HG03558 (cell line): ENCODE measurements around the gene CBX4.
A peak's percentile ranks its signal among the peaks of the same experiment; 100 is the strongest.

Source experiments
- ATAC-seq: cut with Tn5 transposase; IDR thresholded peaks from one replicate; pipeline ENCODE4 v1.9.1; 2021; ENCODE audit warnings: moderate number of reproducible peaks; ENCODE audit not compliant: unreplicated experiment; ENCODE audit errors: extremely low read depth

The CBX4 gene

DNA sequence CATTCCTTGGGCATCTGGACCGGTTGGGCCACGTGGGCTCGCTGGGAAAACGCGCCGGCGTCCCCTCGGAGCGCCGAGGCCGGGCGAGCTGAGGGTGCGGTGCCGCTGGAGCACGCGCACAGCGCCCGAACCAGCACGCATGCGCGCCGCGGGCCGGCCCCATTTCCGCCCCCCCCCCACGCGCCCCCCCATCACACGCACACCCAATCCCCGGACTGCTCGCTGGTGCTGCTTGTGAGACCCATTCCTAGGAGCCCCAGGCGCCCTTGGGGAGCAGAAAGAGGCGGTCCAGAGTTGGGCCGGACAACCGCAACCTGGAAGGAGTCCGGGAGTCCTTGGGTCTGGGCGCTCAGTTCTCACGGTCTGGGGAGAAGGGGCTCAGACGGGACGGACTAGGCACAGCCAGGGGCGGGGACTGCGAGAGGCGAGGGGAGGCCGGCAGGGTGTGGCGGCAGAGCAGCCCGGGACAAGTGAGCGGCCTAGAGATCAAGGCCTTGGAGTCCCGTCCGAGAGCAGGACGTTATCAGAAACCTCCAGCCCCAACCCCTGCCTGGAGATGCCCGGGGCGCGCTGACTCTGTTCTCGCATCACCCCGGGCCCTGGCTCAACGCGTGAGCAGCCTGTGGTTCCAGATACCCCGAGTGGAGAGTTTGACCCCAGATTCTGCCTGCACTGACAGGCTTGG lies 36.4 kb downstream of the CBX4 start:
- no peak for ATAC-seq

DNA sequence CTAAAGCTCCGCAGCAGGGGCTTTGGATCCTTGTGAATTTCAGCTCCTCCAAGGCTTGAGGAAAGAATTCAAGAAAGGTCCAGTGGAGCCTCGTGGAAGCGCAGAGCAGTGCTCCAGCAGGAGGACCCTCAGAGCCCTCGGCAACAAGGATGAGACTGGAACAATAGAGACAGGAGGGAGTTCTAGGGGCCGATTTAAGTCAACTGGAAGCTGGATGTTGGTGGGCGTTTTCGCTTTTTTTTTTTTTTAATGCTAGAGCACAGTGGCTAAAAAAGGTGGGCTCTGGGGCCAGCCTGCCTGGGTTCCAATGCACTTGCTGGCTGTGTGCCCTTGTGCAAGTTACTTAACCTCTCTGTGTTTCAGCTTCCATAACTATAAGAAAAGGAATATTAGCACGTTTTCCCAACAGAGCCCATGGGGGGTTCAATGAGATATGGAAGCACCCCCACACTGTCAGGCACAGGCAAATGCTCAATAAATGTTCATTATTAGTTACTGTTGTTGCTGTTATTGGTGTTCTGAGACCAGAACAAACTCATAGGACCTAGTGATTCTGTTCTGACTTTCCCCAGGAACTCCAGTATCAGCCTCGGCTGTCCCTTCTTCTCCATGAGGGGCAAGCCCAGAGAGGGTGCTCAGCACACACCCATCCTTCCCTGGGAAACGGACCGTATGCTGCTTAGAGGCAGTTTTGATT lies 37.1 kb downstream of the CBX4 start:
- ATAC-seq: no peak

DNA sequence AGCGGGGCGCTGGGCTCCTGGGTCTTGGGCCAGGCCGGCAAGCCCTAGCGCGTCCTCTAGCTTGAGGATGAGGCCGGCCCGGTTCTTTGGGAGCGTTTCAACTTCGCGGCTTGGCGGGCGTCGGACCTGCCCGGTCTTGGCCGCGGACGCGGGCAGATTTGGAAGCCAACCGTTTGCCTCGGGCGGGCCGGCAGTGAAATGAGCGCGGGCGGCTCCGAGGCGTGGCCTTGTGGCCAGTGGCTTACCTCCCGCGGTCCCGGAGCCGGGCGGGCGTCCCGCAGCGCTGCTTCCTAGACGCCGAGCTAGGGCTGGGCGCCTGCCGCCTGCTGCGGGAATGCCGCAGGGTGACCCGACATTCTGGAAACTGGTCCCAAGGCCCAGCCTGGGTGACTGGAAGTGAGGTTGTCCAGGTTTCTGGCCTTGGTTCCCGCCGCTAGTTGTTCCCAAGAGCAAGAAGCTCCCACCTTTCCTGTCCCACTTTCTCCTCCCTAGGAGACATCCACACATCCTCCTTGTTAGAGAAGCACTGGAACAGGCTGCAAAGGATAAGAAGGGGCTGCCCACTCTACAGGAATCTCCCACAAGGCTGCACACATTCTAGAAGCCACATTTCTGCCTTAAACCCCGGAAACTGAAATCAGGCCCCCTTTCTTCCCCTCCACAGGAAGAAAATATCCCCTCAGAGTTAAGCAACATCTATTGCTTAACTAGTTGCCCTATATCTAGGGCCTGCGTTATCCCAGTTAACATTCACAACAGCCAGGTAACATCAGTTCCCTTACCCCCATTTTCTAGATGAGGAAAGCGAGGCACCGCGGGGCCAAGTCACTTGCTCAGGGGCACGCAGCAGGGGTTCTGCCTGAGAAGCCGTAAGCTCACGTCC lies 37.8 kb downstream of the CBX4 start:
- no peak for ATAC-seq

DNA sequence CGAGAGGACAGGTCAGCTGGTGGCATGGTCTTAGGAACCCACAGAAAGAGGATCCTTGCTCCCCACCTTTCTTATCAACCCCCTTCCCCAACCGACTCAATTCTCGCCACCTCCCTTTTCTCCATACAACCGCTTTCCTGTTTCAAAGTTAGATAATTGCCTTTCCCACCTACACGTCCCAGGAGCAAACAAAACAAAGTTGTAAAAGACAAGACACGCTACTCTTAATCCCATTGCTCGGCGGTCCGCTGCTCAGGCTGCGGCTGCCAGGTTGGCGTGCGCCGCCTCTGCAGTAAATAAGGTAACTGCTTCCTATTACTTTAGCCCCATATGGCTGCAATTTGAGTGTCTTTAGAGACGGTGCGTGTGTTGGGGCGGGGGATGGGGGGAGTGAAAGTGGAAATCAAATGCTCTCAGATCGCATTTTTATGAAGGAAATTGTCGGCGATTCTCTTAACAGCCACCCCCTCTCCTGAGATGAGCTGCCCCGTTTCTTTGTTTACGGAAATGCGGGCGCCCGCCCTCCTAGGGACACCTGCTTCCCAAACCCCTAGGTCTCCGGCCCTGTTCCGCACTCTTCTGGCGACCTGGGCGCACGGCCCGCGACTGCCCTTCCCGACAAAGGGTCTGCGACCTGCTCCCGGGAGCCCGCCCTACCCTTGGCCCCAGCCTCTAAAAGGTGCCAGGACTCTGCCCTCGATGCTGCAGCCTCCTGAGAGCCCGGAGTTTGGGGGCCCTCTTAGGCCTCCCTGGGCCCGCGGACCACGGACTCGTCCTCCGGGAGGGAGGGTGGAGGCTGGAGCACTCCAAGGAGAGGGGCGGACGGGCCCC lies 38.7 kb downstream of the CBX4 start:
- no peak for ATAC-seq

DNA sequence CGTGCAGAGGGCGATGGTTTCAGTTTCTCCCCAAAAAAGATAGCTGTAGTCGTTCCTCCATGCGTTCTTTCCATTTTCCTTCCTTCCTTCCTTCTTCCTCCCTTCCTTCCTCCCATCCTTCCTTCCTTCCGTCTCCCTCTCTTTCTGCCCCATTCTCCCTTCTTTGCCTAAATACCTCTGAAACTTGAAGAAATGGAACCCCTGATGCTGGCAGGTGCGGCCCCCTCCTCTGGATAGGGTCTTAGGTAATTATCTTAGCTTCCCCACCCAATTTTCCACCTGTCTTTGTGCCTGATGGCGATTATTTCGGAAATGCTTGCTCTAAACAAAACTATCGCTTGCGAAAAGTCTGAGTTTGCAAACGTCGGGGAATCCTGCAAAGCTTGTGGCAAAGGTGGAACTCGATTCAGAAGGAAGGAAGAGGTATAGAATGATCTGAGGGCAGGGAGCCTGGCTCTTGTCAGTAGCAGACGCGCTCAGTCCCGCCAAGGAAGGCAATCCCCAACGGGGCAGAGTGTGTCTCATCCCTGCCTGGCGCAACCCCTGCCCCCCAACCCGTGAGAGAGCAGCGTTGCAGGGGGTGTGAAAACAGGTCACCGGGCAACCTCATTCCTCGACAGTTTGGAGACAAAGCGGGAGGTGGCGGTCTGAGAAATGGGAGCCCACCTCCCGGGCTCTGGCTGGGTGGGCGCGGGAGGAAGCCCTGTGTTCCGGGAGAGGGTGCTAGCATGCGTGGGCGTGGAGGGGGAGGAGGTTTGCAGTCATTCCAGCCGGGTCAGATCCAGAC lies 39.5 kb downstream of the CBX4 start:
- ATAC-seq: no peak

DNA sequence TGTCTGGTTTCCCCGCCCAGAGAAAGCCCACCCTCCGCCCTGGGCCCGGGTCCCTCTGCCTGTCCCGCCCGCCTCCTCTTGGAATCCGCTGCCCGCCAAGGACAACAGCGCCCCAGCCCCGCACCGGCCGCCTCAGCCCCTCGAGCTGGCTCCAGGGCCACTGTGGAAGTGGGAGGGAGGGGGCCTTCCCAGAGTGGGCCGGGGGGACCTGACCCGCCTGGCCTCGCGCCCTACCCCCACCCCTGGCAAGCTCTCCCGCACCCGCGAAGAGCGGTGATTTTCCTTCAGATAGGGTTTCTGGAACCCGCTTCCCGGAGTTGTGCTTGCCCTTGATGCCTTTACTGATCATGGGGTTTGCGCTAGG lies 40.1 kb downstream of the CBX4 start:
- ATAC-seq: no peak

DNA sequence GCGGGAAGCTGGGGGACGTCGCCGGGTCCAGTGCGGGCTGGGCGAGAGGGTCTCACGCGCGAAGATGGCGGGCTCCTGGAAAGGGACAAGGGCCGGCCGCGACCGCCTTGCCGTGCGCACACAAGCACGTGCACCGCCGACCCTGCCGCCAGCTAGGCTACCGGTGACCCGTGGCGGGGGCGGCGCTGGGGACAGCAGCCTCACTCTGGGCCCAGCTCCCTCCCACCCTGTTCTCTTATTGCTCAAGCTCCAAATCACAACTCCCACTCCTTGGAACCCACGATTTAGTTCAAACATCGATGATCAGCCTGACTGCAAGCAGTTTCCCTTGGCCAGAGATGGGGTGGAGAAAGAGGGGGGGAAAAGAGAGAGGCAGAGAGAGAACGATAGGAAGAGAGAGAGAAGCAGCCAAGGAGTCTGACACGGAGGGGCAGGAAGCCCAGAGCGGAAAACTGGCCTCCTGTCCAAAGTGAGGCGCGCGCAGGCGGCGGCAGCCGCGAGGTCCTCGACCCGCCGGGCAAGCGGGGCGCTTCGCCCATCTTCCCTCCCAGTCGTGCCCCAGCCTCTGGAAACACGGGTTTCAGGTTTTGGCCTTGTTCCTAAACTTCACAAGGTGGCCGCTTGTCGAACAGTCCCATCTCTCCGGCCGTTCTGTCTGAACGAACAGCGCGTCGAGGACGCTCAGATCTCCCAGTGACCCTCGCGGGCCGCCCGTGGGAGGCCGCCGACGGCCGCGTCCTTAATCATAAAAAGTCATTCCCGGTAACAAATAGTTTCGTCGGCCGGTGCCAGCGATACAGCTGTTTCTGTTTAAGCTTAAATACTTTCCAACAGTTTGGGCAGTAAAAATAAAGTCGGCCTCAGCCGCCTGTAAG lies 40.7 kb downstream of the CBX4 start:
- no peak for ATAC-seq

DNA sequence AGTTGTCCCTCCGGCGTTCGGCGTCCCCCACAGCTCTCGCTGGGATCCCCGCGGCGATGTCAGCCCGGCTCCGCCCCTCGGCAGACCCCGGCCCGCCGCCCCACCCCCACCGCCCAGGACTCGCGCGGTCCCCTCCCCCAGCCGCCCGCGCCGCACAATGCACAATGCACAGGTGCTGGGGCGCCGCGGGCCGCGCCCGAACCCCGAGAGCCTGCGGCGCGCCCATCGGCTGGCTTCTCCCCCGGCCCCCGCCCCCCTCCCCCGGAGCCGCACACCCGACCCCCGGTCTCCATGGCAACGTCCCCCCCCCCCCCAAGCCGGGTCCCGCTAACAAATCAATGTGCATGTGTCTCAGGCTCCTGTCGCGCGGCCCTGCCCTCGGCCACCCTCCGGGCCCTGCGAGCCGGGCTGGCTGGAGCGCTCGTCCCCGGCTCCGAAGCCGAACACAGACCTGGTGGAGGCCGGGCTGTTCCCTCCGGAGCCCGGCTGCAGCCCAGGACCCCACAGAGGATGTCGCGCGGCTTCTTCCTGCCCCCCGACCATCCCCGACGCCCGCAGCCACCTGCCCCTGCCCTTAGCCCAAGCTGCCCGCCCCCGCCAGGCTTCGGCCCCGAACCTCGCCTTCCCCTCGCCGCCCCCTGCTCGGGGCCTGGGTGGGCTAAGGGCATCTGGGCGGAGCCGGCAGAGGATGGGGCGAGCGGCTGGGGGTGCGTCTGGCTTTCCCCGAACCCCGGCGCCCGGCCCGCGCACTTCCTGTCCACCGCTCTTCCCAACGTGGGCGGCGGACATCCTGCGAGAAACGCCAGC lies 41.5 kb downstream of the CBX4 start:
- no peak for ATAC-seq

DNA sequence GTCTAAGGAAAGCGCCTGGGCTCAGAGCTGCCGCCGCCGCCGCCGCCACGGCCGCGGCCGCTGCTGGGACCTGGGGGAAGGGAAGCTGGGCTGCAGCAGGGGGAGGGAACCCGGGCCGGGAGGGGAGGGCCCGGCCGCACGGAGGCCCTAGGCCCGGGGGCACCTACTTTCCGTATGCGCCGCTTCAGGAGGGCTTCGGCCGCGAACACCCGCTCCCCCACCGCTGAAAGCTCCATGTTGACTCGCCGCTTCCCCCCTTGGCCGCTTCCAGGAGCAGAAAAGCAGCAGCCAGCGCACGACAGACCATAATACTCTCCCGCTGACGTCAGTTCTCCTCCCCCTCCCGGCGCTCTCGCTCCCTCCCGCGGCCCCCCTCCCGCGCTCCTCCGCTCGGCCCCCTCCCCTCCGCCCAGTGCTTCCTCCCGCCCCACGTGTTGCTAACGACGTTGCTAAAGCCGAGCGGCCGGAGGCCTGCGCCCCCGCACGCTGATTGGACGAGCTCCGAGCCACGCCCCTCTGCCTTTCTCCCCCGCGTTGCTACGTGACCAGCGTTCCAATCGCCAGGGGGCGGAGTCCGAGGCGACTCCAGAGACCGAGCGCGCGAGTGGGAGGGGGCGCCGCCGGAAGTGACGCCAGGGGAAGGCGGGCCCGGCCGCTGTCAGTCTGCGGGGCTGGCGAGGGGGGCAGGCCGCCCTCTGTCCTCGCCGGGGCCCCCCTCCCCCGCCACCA lies 42.3 kb downstream of the CBX4 start, which contains the start of gene CBX8:
TSS of gene CBX8 (minus strand) at position 315 of the 729 bp plus-strand sequence. CDS start at position 236, 79 bp downstream.
- peak; percentile 76 for ATAC-seq

DNA sequence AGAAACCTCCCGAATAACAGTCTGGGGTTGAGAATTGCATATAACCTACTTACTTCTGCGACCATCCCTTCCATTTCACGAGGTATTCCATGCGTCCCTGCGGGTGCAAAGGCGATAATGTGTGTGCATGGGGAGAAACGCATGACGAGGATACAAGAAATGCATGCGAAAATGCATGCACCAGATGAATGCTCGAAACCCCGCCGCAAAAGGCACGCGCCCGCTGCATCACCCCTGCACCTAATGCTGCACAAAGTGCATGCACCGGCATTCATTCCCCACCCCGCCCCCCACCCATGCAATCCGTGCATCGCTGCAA lies 42.8 kb downstream of the CBX4 start:
- no peak for ATAC-seq

DNA sequence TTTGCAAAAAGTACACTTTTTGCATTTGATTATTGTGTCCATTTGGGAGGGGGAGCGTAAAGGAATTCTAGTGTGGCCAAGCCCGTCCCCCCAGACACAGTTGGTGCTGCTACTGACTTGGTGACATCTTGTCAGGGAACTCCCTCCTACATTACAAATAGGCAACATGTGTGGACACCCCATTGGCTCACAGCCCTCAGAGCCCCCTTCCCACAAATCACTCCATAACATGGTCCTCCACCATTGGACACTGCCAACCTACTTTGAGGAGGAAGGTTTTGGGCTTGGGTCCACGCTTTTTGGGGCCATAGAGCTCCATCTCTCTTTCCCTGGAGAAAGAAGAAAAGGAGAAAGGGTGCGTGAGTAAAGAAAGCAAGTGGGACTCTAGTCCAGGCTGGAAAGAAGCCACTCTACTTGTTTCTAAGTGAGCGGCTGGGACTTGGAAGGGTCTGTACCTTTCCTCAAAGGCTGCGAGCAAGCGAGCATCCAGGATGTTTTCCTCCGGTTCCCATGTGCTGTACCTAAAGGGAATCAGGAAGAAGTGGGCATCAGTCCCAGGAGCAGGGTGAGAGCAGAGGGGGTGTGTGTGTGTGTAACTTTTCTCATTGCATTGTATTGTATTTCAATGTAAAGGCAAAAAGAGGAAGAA lies 43.3 kb downstream of the CBX4 start:
- ATAC-seq: no peak

DNA sequence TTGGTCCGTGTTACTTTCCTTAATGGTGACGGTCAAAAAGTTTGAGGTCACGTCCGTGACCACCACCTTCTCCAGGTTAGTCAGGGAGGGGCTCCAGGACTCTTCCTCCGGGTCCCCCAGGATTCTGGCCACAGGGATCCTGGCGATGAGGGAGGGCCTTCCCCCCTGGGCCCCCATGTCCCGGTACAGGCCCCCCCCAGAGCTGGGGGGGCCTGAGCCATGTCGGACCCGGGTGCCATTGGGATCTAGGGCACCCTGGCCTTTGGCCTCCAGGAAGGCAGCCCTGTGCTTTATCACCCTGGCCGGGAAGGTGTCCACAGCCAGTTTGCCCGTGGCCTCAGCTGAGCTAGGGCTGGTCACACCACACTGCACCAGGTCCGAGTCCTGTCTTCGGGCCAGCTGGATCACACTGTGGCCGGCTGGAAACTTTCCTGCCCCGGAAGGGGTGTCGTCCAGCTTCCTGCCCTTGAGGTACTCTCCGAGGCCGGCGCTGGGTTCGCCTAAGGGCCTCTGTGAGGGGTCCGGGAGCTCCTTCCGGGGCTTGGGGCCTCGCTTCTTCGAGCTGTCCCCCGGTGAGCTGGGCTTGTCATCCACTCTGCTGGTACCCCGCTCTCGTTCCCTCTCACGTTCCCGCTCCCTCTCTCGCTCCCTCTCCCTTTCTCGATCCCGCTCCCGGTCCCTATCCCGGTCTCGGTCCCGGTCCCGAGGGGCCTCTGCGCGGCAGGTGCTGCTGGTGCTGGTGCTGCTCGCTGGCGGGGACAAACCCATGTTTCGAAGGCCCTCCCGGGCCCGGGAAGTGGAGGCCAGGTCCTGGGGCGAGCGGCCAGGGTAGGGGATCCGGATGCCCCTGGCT lies 44.4 kb downstream of the CBX4 start:
- ATAC-seq: no peak

DNA sequence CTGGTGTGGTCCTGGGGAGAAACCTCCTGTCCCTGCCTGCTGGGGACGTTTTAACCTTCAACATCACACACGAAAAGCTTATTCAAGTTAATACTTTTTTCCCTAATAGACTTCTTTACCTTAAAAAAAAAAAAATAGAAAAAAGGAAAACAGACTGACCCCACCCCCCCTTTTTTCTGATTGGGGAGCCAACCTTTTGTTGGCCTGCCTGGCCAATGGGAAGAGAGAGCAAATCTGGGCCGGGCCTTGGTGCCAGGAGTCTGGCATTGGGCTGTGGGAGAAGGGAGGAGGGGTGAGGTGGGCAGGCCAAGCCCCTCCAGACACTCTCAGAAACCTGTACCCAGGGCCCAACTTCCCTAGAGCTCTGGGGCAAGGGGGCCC lies 45.3 kb downstream of the CBX4 start:
- no peak for ATAC-seq

DNA sequence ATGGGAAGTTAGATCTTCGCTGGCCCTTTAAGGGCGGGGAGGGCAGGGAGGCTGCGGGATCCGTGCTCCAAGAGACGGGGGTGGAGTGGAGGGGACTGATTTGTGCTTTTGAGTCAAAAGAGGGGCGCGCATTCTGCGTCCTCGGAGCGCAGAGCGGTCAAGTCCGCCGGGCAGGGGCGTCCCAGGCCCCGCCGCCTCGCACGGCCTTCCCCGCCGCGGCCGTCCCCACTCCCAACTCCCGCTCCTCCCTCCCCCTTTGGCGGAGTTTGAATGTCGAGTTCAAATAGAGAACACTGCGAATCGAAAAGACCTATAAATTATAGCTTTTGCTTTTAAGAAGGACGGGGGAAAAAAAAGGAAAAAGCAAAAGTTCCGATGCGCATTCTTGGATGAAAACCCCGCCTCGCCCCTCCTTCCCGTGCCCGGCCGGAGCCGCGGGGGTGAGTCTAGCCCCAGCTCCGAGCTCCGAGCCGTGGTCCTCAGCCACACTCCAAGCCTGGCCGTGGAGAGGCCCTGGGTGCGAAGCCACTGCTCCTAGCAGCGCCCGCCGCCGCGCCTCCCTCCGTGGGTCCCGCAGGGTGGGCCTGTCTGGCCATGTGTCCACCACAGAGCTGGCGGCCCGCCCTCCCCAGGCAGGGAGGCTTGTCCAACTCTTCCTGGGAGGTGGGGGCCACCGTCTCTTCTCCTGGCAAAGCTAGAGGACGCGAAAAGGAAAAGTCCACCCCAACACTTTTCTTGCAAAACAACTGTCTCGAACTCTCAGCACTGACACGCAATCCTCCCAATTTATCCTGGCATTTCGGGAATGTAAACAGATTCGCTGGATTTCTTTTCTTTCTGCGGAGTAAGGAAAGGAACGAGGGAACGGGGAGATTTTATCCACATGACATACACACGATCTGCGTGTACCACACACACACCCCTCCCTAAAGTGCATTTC lies 46.0 kb downstream of the CBX4 start:
- ATAC-seq: no peak

DNA sequence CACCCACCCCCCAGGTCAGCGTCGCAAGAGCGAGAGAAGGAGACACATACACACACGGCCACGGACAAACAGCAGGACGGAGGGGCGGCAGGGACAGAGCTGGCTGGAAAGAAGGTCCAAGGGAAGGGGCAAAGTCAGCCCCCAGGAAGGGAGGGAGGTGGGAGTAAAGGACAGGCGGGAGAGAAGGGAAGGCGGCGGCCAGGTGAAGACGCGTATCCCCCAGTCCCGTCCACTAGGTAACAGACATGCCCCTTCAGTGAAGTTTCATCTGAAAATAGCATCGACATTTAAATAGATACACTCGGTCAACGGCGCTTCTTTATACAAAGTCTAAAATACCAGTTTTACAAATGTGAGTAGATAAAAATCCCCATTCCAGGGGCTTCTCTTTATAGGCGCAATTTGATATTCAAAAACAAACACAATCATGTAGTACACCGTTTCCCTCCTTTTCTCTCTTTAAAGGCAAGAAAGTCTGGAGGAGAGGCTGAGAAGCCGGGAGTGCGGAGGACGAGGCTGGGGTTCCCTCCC lies 46.8 kb downstream of the CBX4 start:
- ATAC-seq: no peak
